ENCODE results near the gene COL4A2. TPM values are rescaled to one million over a fixed set of nuclear protein-coding genes. Genes with fewer than 3 reads are reported as not detected.

COL4A2 gene
- total and polyA plus RNA-seq, 12 donors, result 70.9 to 1,589 (median 171) TPM

DNA sequence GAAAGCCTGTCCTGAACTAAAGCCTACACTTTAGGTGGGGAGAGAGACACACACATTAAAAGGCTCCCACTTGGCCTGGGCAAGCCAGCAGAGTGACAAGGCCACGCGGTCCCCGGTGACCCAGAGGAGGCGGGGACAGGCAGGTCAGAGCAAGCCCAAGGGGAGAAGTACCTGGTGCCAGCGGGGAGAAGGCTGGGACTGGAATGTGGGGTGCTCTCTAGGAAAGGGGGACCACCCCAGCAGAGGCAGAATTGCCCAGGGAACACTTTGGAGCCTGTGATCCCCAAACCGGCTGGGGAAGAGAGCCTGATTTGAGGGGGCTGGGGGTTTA is 172.1 kb downstream of the COL4A2 start:
- Histone ChIP-seq H3K4me3 (no peak overlapping the region), H3K9me3 (replicated peaks in 1 of 3) (no peaks in the 10 kb centered on the region), H3K27ac (no peak overlapping the region), H3K4me1 (replicated peaks in 1 of 2) (no peaks in the 10 kb centered on the region), H3K36me3 (replicated peaks in 1 of 2) (peaks cover 0 to 20% of the 10 kb centered on the region in 2 donors), H3K27me3 (no peaks in the 10 kb centered on the region)
- TF ChIP-seq, protein P1, sequence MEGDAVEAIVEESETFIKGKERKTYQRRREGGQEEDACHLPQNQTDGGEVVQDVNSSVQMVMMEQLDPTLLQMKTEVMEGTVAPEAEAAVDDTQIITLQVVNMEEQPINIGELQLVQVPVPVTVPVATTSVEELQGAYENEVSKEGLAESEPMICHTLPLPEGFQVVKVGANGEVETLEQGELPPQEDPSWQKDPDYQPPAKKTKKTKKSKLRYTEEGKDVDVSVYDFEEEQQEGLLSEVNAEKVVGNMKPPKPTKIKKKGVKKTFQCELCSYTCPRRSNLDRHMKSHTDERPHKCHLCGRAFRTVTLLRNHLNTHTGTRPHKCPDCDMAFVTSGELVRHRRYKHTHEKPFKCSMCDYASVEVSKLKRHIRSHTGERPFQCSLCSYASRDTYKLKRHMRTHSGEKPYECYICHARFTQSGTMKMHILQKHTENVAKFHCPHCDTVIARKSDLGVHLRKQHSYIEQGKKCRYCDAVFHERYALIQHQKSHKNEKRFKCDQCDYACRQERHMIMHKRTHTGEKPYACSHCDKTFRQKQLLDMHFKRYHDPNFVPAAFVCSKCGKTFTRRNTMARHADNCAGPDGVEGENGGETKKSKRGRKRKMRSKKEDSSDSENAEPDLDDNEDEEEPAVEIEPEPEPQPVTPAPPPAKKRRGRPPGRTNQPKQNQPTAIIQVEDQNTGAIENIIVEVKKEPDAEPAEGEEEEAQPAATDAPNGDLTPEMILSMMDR (IDR thresholded peaks at IDR 0.05), result no peak
- no peak for TF ChIP-seq POLR2A (IDR thresholded peaks at IDR 0.05)
- intact Hi-C loops (cut with DNase I), result no loop called here
- DNase-seq, result no peak
- WGBS, 4 donors, result 83 to 100% (median 93%) methylated on average over 1 to 6 of the region's 6 CpGs

DNA sequence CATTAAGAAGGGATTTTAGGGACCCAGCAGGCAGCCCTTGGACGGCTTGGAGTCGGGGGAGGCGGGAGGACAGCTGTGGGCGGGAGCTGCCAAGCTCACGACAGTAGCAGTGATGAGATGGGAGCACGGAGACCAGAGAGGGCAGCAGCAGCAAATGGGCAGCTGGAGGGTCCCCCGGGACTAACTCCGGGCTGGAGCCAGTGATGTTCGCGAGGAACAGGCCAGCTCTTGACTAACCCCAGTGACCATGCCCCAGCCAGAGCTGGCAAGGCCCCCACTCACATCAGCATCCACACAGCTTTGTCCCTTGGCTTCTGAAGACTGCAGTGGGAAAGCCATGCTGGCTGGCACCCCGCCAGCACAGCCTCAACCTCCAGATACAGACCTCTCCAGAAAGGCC is 172.6 kb downstream of the COL4A2 start:
- WGBS, 4 donors, result 82 to 88% (median 84%) methylated on average over 6 to 11 of the region's 11 CpGs
- no peak overlapping the region for H3K4me3 ChIP-seq
- H3K9me3 ChIP-seq (replicated peaks in 1 of 3), result no peaks in the 10 kb centered on the region
- H3K36me3 ChIP-seq (replicated peaks in 1 of 2), result peaks cover 0 to 20% of the 10 kb centered on the region in 2 donors
- no peaks in the 10 kb centered on the region for H3K27me3 ChIP-seq
- no peak overlapping the region for H3K27ac ChIP-seq
- no peaks in the 10 kb centered on the region for H3K4me1 ChIP-seq (replicated peaks in 1 of 2)
- intact Hi-C loops (cut with DNase I), result no loop called here
- no peak for TF ChIP-seq POLR2A (IDR thresholded peaks at IDR 0.05)
- TF ChIP-seq, protein P1 (IDR thresholded peaks at IDR 0.05), result no peak
- peak in 1 of 7 donors; percentile 35 for DNase-seq

DNA sequence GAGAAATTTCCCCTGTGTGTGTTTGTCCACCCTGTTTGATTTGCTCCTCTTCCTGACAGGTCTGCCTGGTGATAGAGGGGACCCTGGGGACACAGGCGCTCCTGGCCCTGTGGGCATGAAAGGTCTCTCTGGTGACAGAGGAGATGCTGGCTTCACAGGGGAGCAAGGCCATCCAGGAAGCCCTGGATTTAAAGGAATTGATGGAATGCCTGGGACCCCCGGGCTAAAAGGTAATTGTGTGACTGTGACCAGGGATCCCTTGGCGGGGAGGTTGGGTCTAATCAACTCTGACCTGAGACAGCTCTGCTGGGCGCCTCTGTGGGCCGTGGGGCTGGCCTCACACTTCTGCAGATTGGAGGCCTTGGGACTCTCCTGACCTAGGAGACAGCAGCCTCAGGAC is 173.1 kb downstream of the COL4A2 start:
- Histone ChIP-seq H3K27me3 (no peaks in the 10 kb centered on the region), H3K4me1 (replicated peaks in 1 of 2) (no peaks in the 10 kb centered on the region), H3K9me3 (replicated peaks in 1 of 3) (no peaks in the 10 kb centered on the region), H3K27ac (peak overlapping the region in 1 of 5 donors; percentile 16), H3K4me3 (no peak overlapping the region), H3K36me3 (replicated peaks in 1 of 2) (peaks cover 0 to 17% of the 10 kb centered on the region in 2 donors)
- WGBS, 4 donors, result 74 to 100% (median 83%) methylated on average over 2 to 5 of the region's 5 CpGs
- no peak for DNase-seq
- intact Hi-C loops (cut with DNase I), result no loop called here
- TF ChIP-seq, protein P1 (IDR thresholded peaks at IDR 0.05), result no peak
- no peak for TF ChIP-seq POLR2A (IDR thresholded peaks at IDR 0.05)

DNA sequence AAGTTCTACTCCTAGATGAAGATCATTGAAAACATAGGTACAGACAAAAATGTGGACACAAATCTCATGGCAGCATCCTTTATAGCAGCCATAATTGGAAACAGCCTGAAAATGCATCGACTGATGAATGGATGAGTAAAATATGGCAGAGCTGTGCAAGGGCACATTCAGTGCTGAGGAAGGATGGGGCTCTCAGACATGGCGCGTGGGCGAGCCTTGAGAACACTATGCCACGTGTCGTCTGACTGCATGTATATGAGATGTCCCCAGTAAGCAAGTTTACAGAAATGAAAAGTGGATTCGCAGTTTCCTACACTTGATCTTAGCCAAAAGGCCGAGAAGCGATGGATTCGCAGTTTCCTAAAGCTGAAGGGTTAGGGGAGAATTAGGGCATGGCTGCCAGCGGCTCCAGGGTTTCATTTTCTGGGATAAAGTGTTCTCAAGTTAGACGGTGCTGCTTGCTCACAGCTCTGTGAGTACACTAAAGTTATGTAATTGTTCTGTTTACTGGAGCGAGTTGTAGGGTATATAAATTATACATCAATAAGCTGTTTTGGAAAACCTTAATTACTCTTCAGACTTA is 176.4 kb downstream of the COL4A2 start:
- no peak for TF ChIP-seq POLR2A (IDR thresholded peaks at IDR 0.05)
- TF ChIP-seq, protein P1 (IDR thresholded peaks at IDR 0.05), result no peak
- DNase-seq, result no peak
- H3K36me3 ChIP-seq (replicated peaks in 1 of 2), result peaks cover 0 to 20% of the 10 kb centered on the region in 2 donors
- H3K27ac ChIP-seq, result no peak overlapping the region
- H3K4me3 ChIP-seq, result no peak overlapping the region
- intact Hi-C loops (cut with DNase I), result no loop called here
- no peaks in the 10 kb centered on the region for H3K9me3 ChIP-seq (replicated peaks in 1 of 3)
- H3K4me1 ChIP-seq (replicated peaks in 1 of 2), result no peaks in the 10 kb centered on the region
- H3K27me3 ChIP-seq, result no peaks in the 10 kb centered on the region
- 89 to 94% (median 94%) methylated on average over 13 of the region's 13 CpGs for WGBS, 4 donors
